NOMO-1 treated with DMSO at 0.1 percent for 48 hours (cell line): ENCODE measurements around the gene MGAT5.

Source experiments
- DNase-seq: peaks from one replicate; lab custom pipeline; 2025; ENCODE audit not compliant: unreplicated experiment; lab: John Stamatoyannopoulos, UW

Gene MGAT5

DNA sequence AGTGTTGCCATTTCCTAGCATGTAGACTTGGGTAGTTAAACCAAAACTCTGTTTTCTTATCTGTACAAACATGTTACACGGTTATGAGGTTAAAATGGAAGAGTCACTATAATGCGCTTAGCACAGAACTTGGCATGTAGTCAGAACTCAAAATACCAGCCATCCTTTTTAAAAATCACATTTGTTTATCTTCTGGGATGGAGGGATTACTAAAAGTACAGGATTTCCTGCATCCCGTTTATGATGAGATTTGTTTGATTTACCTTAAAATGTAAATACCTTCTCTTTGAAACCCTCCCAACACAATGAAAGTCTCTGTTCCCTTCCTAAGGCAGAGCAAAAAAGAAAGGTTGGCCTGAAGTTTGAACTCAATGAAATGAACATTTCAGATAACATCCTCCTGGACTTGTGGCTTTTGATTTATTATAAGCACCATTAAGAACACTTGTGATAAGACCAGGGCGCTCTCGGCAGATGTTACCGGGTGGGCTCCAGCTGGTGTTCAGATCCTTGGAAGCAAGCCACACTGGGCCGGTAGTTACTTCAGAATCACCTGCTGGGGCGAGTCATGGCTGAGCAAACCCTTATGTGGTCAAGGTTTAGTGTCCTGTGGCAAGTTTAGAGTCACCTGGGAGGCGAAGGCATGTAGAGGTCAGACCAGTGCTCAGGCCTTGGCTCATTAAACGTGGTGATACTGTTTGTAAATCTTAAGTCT is 105.7 kb downstream of the MGAT5 start:
- no peak for DNase-seq

DNA sequence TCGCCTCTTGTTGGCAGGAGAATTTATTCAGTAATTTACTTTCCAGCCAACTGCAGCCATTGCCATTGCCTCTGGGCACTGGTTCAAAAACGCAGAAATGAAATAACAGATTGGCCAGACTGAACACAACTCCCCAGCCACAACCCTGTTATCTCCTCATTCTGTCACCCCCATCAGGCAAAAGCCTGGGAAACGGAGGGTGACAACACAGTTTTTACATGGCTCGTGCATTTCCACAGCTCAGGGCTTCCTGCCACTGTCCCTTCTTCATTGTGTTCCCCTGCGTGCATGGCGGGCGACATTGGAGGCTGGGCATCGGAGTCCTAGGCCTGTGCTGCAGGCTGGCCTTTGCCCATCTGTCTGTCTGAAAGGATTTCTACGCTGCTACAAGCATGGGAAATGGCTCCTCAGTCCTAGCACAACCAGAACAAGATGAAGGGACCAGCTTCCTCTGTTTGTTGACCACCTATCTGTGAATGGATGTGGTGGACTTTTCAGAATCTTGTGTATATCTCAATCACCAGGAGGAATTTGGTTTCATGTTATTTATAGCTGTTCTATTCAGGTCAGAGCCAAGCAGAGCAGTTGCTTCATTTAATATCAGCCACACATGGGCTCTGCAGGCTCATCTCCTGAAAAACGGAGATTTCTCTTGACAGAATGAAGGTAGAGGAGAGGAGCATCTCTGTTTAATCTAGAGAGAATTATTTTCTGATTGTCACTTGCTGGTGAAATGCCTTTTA is 107.0 kb downstream of the MGAT5 start:
- DNase-seq: no peak

DNA sequence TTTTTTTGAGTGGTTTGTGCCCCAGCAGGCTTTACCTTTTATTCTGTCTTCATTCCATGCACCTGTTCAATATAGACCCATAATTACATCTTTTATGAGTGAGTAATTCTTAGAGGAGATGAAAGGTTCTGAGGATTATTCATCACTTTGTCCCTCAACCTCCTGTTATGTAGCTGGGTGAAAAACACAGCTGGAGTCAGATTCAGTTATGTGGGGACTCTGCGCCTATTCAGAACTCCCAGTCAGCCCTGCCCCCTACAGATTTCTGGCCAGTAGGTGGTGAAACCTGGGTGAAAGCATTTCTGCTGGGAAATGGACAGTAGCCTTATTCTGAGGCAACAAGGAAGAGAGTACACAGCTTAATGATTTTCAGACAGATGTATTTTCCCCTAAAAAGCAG is 107.8 kb downstream of the MGAT5 start:
- DNase-seq: no peak

DNA sequence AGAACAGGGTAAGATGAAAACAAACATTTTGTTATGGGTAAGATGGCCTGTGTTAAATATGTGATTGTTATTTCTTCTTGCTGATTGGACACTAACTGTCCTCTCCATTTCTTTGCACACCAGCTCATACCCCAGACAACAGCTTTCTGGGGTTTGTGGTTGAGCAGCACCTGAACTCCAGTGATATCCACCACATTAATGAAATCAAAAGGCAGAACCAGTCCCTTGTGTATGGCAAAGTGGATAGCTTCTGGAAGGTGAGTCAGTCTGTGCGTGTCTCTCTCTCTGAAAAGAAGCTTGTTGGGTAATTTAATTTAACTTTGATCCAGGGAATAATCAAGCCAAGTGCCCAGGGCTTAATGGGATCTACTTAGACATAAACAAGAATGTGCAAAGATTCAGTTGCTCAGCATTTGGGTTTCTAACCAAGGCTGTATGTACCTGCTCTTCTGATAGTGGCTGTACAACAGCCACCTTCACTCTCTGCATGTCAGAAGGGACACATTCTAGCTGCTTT is 108.3 kb downstream of the MGAT5 start:
- no peak for DNase-seq

DNA sequence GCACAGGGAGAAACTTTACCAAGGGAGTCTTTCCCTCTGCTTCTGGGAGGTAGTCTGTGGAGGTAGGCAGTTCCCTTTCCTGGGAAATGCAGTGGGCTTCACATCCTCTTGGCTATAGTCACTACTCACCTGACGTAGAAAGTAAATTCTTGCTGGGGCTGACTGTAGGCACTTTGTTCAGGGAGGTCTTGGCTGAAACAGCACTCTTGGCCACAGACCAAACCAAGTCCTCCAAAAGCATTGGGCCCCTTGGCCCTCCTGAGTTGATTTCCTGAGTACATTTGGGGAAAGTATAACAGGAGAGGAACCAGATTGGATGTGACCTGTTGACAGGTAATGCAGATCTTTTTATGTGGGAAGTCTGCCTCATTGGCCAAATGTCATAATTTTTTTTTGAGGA is 108.9 kb downstream of the MGAT5 start:
- no peak for DNase-seq

DNA sequence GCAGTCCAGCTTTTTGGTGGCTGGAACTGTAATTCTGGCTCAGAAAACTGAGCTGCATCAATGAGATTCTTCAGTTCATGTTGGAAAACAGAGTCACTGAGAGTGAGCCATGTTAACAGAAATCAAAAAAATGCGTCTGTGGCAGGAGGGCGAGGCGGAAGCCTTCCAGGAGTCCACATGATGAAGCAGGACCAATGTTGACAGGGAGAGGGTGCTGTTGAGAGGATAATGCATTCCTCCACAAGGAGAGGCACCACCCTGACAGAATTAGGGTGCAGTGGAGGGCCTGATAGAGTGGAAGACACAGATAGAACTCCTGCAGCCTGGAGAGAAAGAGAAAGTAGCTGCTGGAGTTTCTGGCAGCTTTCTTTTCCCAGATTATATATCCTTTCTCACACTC is 111.5 kb downstream of the MGAT5 start:
- no peak for DNase-seq

DNA sequence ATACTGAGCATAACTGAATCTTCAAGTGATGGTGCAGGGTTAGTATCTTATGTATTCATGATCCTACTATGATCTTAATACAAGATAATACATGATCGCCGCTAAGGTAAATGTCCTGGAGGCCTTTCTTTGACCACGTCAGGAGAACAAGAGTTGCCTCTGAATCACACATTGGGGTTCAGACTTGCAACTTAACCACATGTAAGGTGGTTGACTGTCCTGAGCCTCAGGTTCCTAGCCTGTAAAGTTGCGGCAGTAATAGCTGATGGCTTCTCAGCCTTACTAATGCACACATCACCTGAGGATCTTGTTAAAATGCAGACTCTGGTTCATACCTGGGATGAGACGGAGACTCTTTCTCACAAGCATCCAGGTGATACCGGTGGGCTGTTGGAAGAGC is 112.5 kb downstream of the MGAT5 start:
- no peak for DNase-seq

DNA sequence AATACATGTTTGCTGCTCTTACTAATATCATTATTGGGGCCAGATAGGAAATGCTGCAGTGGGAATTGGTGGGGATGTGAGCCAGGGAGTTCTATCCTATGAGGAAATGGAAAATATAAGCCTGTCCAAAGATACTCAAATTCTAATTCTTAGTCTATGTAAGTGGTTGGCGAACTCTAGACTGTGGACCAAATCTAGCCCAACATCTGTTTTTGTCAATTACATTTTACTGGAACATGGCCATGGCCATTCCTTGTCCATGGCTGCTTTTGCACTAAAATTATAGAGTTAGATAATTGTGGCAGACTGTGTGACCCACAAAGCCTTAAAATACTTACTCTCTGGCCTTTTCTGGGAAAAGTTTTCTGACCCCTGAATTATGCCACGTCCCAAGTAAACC is 113.3 kb downstream of the MGAT5 start:
- DNase-seq: no peak

DNA sequence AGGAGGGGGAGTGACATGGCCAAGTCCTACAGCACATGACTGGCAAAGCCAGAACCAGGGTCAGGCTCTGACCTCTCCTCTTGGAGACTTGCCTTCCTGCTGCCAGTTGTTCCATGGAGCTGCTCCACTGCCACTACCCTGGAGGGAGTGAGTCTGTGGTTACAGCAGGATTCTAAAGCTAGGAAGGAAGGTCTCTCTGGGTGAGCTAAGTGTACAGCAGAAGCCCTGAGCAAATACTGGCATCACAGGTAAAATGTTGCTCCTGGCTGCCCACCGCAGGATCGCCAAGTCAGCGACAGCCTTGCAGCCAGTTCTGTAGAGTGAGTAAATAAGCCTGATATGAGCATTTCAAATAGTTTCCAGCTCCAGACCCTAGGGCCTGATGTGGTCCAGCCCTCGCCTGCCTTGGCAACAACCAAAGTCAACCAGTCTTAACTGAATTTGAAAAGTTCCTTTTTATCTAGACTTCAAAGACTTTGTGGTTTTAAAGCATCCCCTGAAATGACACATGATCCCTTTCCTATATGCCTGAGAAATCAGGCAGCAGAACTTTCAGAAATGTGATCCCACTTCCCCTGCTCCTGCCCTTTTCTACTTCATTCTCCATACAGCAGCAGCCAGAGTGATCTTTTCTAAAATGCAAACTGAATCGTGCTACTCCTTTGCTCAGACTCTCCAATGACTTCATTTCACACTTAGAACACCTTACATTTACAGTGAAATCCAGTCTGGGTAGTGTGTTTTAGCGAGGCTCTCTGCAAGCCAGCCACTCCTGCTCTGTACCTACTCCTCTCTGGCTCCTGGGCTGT is 114.3 kb downstream of the MGAT5 start:
- DNase-seq: no peak

DNA sequence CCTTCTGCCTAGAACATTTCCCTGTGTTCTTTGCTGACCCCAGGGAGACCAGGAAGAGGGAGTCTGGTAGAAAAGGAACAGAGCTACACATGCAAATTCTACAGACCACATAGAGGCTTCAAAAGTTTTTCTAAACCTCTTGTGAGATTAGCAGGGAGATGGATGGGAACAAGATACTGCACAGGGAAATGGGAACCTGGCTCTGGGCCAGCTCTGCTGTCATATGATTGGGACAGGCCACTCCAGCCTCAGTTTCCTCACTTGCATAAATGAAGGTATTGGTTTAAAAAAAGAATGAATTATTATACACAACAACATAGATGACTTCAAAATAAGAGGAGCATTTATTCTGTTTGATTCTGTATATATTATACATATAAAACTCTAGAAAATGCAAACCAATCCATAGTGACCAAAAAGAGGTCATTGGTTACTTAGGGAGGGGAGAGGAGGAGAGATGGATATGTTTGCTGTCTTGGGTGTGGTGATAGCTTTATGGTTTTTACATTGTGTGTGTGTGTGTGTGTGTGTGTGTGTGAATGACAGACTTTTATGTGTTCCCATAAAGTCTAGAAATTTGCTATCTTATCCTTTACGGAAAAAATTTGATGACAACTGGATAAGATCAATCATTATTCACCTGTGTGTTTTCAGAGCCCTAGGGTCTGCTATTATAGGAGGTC is 115.5 kb downstream of the MGAT5 start:
- DNase-seq: no peak

DNA sequence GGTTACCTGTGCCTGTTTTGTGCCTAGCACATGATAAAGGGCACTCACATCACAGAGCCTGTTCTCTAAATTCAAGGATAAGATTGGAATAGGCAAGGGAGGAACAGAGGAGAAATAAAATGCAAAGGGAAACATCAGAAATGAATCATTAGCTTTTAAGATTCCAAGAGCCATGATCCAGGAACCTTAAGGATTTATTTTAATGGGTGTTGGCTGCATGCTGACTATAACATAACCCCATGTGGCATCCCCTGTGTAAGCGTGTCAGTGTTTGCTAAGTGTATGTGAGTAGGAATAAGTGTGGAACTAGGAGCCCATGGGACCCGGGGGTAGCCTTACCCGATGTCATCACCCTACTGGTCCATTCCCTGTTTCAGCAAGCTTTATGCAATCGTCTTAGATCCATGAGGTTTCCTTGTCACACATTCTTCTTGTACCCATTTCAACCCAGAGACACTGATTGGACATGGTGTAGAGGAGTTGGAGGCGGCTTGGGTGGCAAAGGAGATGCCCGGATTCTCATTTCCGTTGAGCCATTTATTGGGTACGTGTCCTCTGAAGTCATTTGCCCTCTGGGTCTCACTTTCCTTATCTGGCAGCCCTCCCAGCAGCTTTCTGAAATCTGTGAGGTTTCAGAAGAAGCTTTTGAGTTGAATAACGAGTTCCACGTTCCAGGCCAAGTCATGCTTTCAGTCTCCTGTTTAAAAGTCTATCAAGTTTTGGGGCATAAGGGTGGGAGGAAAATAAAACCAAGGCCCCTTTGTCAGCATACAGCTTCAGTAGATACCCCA is 117.0 kb downstream of the MGAT5 start:
- DNase-seq: no peak

DNA sequence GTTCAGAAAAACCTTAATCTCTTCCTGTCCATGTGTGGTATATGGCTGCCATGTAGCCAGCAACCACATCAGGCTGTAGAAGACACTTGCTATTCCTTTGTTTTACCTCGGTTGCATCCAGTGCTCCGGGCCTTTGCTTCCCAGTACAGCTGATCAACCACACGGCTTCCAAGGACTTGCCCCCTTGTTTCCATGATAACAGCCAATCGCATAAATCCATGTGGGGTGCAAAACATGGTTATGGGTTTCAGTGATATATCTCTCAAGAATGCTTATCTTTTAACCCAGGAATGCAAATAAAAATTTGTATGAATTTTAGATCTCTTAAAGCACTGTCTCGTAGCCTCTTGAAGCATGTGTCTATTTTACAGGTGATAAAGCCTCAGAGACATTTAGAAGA is 118.3 kb downstream of the MGAT5 start:
- no peak for DNase-seq

DNA sequence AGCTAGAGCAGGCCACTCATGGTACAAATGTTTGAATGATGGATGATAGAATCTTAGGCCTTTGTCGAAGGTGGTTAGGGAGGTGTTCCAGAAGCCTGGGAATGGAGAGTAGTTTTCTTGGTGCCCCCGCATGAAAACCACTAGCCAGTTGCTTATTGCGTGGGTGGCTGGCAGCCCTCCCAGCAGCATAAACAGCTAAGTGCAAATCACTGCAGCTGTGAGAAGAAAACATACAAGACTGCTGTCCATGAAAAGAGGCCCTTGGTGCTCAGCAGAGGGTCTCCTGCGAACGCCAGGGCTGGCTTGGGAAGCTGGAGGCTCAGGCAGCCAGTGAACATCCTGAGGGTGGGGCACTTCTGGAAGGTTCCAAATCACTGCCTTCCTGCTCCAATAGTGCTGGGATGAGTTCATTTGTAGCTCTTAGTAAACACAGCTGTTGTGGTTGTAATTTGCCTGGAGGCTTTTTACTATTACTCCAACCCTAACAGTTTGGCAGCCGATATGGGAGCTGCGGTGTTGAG is 118.8 kb downstream of the MGAT5 start:
- no peak for DNase-seq

DNA sequence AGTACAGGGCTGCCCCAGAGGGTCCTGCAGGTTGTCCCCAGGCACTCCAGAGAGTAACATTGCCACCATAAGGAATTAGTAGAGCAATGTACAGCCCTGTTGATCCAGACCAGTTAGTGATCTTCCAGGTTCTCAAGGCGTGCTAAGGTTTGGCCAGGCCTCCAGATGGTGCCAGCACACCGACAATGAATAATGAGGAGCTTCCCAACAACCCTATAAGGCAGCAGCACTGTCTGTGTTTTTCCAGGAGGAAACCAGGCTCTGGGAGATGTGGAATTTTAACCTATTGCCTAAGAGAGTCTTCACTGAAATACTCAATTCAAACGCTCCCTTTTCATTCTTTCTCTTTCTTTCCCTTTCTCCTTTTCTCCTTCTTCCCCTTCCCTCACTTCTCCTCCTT is 122.1 kb downstream of the MGAT5 start:
- no peak for DNase-seq

DNA sequence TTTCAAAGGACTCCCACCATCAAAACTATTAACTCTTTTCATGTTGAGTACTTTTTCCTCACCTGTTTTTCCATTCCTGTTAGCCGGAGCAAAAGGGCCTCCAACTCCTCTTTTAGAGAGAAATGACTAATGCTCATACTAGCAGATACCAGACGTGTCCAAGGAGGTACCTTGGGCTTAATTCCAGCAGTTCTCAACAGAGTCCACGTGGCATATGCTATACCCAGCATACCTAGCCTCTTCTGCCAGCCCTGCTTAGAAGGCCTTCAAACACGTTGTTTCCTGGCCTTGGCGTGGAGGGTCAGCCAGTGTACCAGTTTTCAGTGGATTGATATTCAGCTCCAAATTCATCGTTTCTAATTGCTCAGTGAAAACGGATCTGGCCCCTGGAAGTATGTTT is 123.9 kb downstream of the MGAT5 start:
- no peak for DNase-seq

DNA sequence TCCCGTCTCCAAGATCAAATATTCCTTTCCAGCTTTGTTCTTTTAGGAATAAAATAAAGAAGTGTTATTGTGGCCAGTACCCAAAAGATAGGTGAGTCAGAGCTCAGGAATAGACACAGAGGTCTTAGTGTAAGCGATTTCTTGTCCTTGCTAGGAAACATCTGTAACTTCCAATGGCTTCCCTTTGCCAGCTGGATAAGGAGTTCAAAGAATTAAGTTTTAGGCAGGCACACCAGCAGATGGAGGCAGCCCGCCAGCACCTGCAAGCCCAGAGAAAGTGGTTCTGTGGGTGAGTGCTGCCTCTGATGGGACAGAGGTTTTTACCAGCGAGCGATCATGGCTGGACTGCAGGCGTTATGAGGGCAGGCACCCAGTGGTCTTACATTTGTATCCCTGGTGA is 125.4 kb downstream of the MGAT5 start:
- no peak for DNase-seq

DNA sequence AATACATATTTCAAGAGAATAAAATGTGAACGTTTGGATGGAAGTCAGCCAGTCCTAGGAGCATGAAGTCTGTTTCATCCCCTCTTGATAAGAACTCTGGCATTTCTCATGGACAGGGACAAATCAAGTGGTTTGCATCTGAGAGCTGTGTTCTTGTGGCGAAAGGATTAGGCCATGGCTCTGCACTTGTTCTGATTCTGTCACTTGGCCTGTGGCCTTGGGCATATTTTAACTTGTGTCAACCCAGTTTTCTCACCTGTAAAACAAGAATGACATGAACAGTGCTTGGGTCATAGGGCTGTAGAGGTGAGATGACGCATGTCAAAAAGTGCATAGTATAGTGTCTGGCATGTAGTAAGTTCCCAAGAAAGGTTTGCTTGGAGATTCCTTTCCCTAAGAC is 125.8 kb downstream of the MGAT5 start:
- DNase-seq: no peak

DNA sequence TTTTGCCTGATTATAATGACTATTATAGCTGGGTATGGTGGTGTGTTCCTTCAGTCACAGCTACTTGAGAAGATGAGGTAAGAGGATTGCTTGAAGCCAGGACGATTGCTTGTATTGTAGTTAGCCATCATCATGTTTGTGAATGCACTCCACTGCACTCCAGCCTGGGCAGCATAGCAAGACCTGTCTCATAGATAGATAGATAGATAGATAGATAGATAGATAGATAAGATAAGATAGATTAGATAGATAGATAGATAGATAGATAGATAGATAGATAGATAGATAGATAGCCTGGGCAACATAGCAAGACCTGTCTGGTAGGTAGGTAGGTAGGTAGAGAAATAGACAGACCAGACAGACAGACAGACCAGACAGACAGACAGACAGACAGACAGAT is 127.3 kb downstream of the MGAT5 start:
- no peak for DNase-seq

DNA sequence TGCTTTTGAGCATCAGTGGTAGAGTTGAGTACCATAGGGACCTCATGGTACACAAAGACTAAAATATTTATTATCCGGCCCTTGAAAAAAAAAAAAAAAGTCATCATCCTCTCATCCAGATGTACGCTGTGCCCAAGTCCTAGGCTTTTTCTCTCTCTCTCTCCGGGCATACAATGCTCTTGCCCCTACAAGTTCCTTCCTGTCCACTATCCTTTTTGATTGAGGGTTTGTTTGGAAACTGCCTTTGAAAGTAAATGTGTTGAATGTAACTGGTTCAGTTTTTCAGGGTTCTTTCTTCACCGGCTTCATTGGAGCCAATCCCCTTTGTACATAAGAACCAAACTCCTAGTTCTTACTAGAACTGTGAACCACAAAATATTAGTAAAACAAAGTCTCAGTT is 130.3 kb downstream of the MGAT5 start:
- DNase-seq: no peak

DNA sequence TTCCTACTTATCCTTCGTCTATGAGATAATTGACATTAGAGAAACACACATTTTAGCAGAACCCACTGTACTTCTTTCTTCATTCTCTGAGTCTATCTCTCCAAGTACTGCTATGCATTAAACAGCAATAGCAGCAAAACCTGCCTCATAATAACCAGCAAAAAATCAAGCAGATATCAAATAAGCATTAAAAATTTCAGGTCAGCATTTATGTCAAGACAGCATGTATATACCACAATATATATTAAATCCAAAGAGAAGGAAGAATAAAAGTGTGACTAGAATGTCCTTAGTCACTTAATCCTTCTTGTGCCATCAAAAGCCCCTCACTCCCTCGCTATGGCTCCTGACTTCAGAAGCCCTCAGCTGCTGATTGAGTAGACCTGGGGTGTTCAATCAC is 131.3 kb downstream of the MGAT5 start:
- DNase-seq: no peak
